ENCODE measurements around the gene SH2D4B. TPM values are rescaled to one million over a fixed set of nuclear protein-coding genes. Genes with fewer than 3 reads are reported as not detected.

Gene SH2D4B
- total RNA-seq, 1 experiment from 2014 or later: 0.24 TPM

GRCh38 chr10:80658068-80658467 lies 120.4 kb downstream of the SH2D4B start:
- intact Hi-C loops (cut with micrococcal nuclease; ENCODE audit: unreplicated experiment): no loop called here
- Histone ChIP-seq H3K4me2 (no peak overlapping the region), H4K20me1 (ENCODE audit: insufficient read depth) (no peaks in the 10 kb centered on the region), H3K36me3 (ENCODE audit: low read depth) (no peaks in the 10 kb centered on the region), H3F3A (ENCODE audit: insufficient read depth, low read depth) (no peaks in the 10 kb centered on the region), H3K4me1 (replicated peaks; ENCODE audit: insufficient read depth) (no peaks in the 10 kb centered on the region), H3K9me2 (ENCODE audit: insufficient read depth) (no peaks in the 10 kb centered on the region), H3K4me3 (no peak overlapping the region), H3K27ac (no peak overlapping the region), H2AFZ (no peak overlapping the region), H3K27me3 (ENCODE audit: insufficient read depth, low read depth) (peaks cover 49% of the 10 kb centered on the region), H3K9me3 (ENCODE audit: insufficient read depth, low read depth) (0 out of 2 replicates have a peak, but pooled peaks cover 6% of the 10 kb centered on the region), H3K79me2 (ENCODE audit: low read depth) (no peaks in the 10 kb centered on the region)
- CTCF ChIA-PET: no interaction called here
- TF ChIP-seq, protein P1, sequence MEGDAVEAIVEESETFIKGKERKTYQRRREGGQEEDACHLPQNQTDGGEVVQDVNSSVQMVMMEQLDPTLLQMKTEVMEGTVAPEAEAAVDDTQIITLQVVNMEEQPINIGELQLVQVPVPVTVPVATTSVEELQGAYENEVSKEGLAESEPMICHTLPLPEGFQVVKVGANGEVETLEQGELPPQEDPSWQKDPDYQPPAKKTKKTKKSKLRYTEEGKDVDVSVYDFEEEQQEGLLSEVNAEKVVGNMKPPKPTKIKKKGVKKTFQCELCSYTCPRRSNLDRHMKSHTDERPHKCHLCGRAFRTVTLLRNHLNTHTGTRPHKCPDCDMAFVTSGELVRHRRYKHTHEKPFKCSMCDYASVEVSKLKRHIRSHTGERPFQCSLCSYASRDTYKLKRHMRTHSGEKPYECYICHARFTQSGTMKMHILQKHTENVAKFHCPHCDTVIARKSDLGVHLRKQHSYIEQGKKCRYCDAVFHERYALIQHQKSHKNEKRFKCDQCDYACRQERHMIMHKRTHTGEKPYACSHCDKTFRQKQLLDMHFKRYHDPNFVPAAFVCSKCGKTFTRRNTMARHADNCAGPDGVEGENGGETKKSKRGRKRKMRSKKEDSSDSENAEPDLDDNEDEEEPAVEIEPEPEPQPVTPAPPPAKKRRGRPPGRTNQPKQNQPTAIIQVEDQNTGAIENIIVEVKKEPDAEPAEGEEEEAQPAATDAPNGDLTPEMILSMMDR (conservative IDR thresholded peaks at IDR 0.05): no peak
- TF ChIP-seq EZH2 (IDR thresholded peaks at IDR 0.05; ENCODE audit: low read depth): no peak
- DNase-seq: no peak
- POLR2A ChIA-PET (ENCODE audit: unreplicated experiment): no interaction called here
- no TSS peak for BruUV-seq (replicated peaks)

GRCh38 chr10:80659289-80659688 lies 121.6 kb downstream of the SH2D4B start:
- H3K27me3 ChIP-seq (ENCODE audit: insufficient read depth, low read depth): peaks cover 37% of the 10 kb centered on the region
- DNase-seq: no peak
- no peaks in the 10 kb centered on the region for H3F3A ChIP-seq (ENCODE audit: insufficient read depth, low read depth)
- H3K36me3 ChIP-seq (ENCODE audit: low read depth): no peaks in the 10 kb centered on the region
- no peaks in the 10 kb centered on the region for H3K9me2 ChIP-seq (ENCODE audit: insufficient read depth)
- H4K20me1 ChIP-seq (ENCODE audit: insufficient read depth): no peaks in the 10 kb centered on the region
- no TSS peak for BruUV-seq (replicated peaks)
- H2AFZ ChIP-seq: no peak overlapping the region
- TF ChIP-seq, protein P1 (conservative IDR thresholded peaks at IDR 0.05): no peak
- no peak for TF ChIP-seq EZH2 (IDR thresholded peaks at IDR 0.05; ENCODE audit: low read depth)
- no peaks in the 10 kb centered on the region for H3K4me1 ChIP-seq (replicated peaks; ENCODE audit: insufficient read depth)
- CTCF ChIA-PET: no interaction called here
- H3K4me3 ChIP-seq: no peak overlapping the region
- H3K79me2 ChIP-seq (ENCODE audit: low read depth): no peaks in the 10 kb centered on the region
- no peak overlapping the region for H3K4me2 ChIP-seq
- intact Hi-C loops (cut with micrococcal nuclease; ENCODE audit: unreplicated experiment): no loop called here
- POLR2A ChIA-PET (ENCODE audit: unreplicated experiment): no interaction called here
- H3K9me3 ChIP-seq (ENCODE audit: insufficient read depth, low read depth): 0 out of 2 replicates have a peak, but pooled peaks cover 6% of the 10 kb centered on the region
- no peak overlapping the region for H3K27ac ChIP-seq

- CTCF ChIA-PET: no interaction called here
These were observed 122.6 kb downstream of the SH2D4B start for GRCh38 chr10:80660266-80660665.

More at GRCh38 chr10:80660266-80660665, 122.6 kb downstream of the SH2D4B start:
- Histone ChIP-seq H3K27me3 (ENCODE audit: insufficient read depth, low read depth) (peaks cover 36% of the 10 kb centered on the region), H4K20me1 (ENCODE audit: insufficient read depth) (no peaks in the 10 kb centered on the region), H3F3A (ENCODE audit: insufficient read depth, low read depth) (no peaks in the 10 kb centered on the region), H3K4me1 (replicated peaks; ENCODE audit: insufficient read depth) (no peaks in the 10 kb centered on the region), H3K36me3 (ENCODE audit: low read depth) (no peaks in the 10 kb centered on the region), H2AFZ (no peak overlapping the region), H3K9me3 (ENCODE audit: insufficient read depth, low read depth) (0 out of 2 replicates have a peak, but pooled peaks cover 5% of the 10 kb centered on the region), H3K4me3 (no peak overlapping the region), H3K4me2 (no peak overlapping the region), H3K79me2 (ENCODE audit: low read depth) (no peaks in the 10 kb centered on the region), H3K9me2 (ENCODE audit: insufficient read depth) (no peaks in the 10 kb centered on the region), H3K27ac (no peak overlapping the region)
- BruUV-seq (replicated peaks): no TSS peak
- no peak for DNase-seq
- POLR2A ChIA-PET (ENCODE audit: unreplicated experiment): no interaction called here
- TF ChIP-seq EZH2 (IDR thresholded peaks at IDR 0.05; ENCODE audit: low read depth): no peak
- TF ChIP-seq, protein P1 (conservative IDR thresholded peaks at IDR 0.05): no peak
- intact Hi-C loops (cut with micrococcal nuclease; ENCODE audit: unreplicated experiment): loop anchor here (5.0 kb wide), 2 partner anchors 218 to 357 kb away; no protein-coding TSS in a partner anchor

Data from PC-9 (cell line).